SH-SY5Y (cell line): ENCODE data around the gene CBX4.

ENCODE experiments used
- GATA2 ChIP-seq: IDR thresholded peaks from 2 replicates; pipeline ENCODE4 v1.6.1; 2011; ENCODE audit warnings: mild to moderate bottlenecking, low read depth, low read length
- GATA3 ChIP-seq: IDR thresholded peaks from 2 replicates; pipeline ENCODE4 v1.6.1; 2011; ENCODE audit warnings: low read depth, mild to moderate bottlenecking, low read length, moderate library complexity

DNA sequence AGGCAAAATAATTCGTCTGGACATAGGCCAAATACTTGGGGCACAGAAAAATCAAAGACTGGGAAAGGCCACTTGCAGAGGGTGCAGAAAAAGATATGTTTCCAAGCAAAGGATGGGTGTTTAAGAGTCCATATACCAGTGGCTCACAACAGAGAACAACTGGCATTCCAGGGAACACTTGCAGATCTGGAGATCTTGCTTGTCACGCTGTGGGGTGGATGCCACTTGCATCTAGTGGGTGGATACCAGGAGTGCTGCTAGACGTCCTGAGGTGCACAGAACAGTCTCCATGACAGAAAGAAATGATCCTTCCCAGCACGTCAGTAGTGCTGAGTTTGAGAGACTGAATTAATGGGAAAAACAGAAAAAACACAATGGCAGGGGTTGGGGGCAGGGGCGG is 50.8 kb downstream of the CBX4 start:
- TF ChIP-seq GATA2: no peak
- no peak for TF ChIP-seq GATA3
